Liver (tissue), 9 donors: ENCODE data around the gene TTC24. TPM values are rescaled to one million over a fixed set of nuclear protein-coding genes. Genes with fewer than 3 reads are reported as not detected.

Experiments
- DNase-seq: peaks from one replicate; pipeline ENCODE4 v3.0.0-alpha.2; 2017; ENCODE audit warnings: low spot score
- H3K27ac ChIP-seq, 2 donors: one replicate each; pipeline ENCODE4 v1.7.0; 2013; ENCODE audit warnings: inconsistent platforms in 2 of 2, low read length in 2 of 2, control low read depth in 1 of 2, low read depth in 1 of 2, mild to moderate bottlenecking in 1 of 2
- H3K27me3 ChIP-seq, 4 donors: one replicate each; pipeline versions ENCODE4 v1.6.1 to v1.7.0; 2013; ENCODE audit warnings: low read length in 3 of 4, inconsistent platforms in 1 of 4, mild to moderate bottlenecking in 1 of 4, moderate library complexity in 1 of 4; ENCODE audit not compliant: control insufficient read depth in 4 of 4, insufficient read depth in 4 of 4
- H3K36me3 ChIP-seq, 4 donors: one replicate each; pipeline versions ENCODE4 v1.6.1 to v1.7.0; 2013; ENCODE audit warnings: low read length in 3 of 4, mild to moderate bottlenecking in 3 of 4, low read depth in 1 of 4, moderate library complexity in 1 of 4; ENCODE audit not compliant: control insufficient read depth in 4 of 4, insufficient read depth in 3 of 4
- H3K4me1 ChIP-seq, 4 donors: one replicate each; pipeline versions ENCODE4 v1.6.1 to v1.7.0; 2013; ENCODE audit warnings: low read length in 3 of 4, mild to moderate bottlenecking in 3 of 4, moderate library complexity in 1 of 4; ENCODE audit not compliant: control insufficient read depth in 4 of 4, insufficient read depth in 4 of 4
- H3K4me3 ChIP-seq, 3 donors: one replicate each; pipeline versions ENCODE4 v1.6.1 to v1.7.0; 2013; ENCODE audit warnings: low read length in 3 of 3, control low read depth in 1 of 3, low read depth in 1 of 3, mild to moderate bottlenecking in 1 of 3
- H3K9ac ChIP-seq, 2 donors: one replicate each; pipeline ENCODE4 v1.7.0; 2013; ENCODE audit warnings: low read length in 2 of 2, mild to moderate bottlenecking in 2 of 2, moderate library complexity in 2 of 2, control low read depth in 1 of 2, low read depth in 1 of 2
- H3K9me3 ChIP-seq, 4 donors: one replicate each; pipeline versions ENCODE4 v1.6.1 to v1.7.0; 2013; ENCODE audit warnings: low read length in 3 of 4; ENCODE audit not compliant: control insufficient read depth in 4 of 4
- FOXA1 ChIP-seq: IDR thresholded peaks from 2 replicates; pipeline ENCODE4 v1.6.1; 2016; ENCODE audit warnings: antibody characterized with exemption
- FOXA2 ChIP-seq: IDR thresholded peaks from 2 replicates; pipeline ENCODE4 v1.6.1; 2016; ENCODE audit warnings: antibody characterized with exemption
- GABPA ChIP-seq, 2 donors: IDR thresholded peaks in 1 of 2; conservative IDR thresholded peaks in 1 of 2; 2 replicates each; pipeline ENCODE4 v1.6.1; 2016; ENCODE audit warnings: antibody characterized with exemption in 2 of 2, mild to moderate bottlenecking in 1 of 2, moderate library complexity in 1 of 2
- HNF4A ChIP-seq, 2 donors: conservative IDR thresholded peaks; 2 replicates each; pipeline ENCODE4 v1.6.1; 2016; ENCODE audit warnings: antibody characterized with exemption in 2 of 2, mild to moderate bottlenecking in 2 of 2
- JUND ChIP-seq, 2 donors: IDR thresholded peaks; 2 replicates each; pipeline ENCODE4 v1.6.1; 2016; ENCODE audit warnings: antibody characterized with exemption in 2 of 2
- NR2F2 ChIP-seq: IDR thresholded peaks from 2 replicates; pipeline ENCODE4 v1.6.1; 2016; ENCODE audit warnings: antibody characterized with exemption
- RAD21 ChIP-seq, 2 donors: IDR thresholded peaks; 2 replicates each; pipeline ENCODE4 v1.6.1; 2016; ENCODE audit warnings: antibody characterized with exemption in 2 of 2, mild to moderate bottlenecking in 2 of 2
- TAF1 ChIP-seq: conservative IDR thresholded peaks from 2 replicates; pipeline ENCODE4 v1.6.1; 2016; ENCODE audit warnings: antibody characterized with exemption, mild to moderate bottlenecking
- WGBS: extraction: QIAGEN DNeasy Blood & Tissue Kit; methylation state at CpG from one replicate; pipeline ENCODE4 v1.1.7; 2013; 5-methylcytosine and 5-hydroxymethylcytosine counted together
- polyA plus RNA-seq, 2 donors: library from polyadenylated mRNA; stranded (reverse) in 1 of 2; unstranded in 1 of 2; fragments of 200-250 nt in 1 of 2; fragments of >200 nt in 1 of 2; fragmentation: Nextera tagmentation in 1 of 2; extraction: Ambion mirVana in 1 of 2; gene quantifications; one replicate each; pipeline versions ENCODE4 v1.2.1 to v1.2.3, GENCODE V29; 2013 to 2015
- total RNA-seq, 2 donors: library from RNA; depleted of rRNA; stranded (reverse); fragments of >200 nt; gene quantifications; one replicate each; pipeline ENCODE4 v1.2.3, GENCODE V29; 2014
- TF ChIP-seq, protein P1 (sequence below): IDR thresholded peaks from 2 replicates; pipeline ENCODE4 v1.6.1; 2016; ENCODE audit warnings: antibody characterized with exemption, mild to moderate bottlenecking
- TF ChIP-seq, protein P2 (sequence below): IDR thresholded peaks from 2 replicates; pipeline ENCODE4 v1.6.1; 2016; ENCODE audit warnings: antibody characterized with exemption
- donor health status: healthy.
- donor health status: healthy.
- donor health status: healthy.
- donor health status: healthy.
- donor health status: healthy.

The TTC24 gene
- total and polyA plus RNA-seq, 4 donors: 0.08 to 0.14 (median 0.10) TPM; not detected in 1

- 59% methylated on average over 3 of the region's 3 CpGs for WGBS
- H3K9me3 ChIP-seq: no peaks in the 10 kb centered on the region
- H3K27ac ChIP-seq: no peak overlapping the region
- H3K4me3 ChIP-seq: no peak overlapping the region
- H3K36me3 ChIP-seq: no peaks in the 10 kb centered on the region
- H3K4me1 ChIP-seq: no peaks in the 10 kb centered on the region
- TF ChIP-seq NR2F2 (no peak), TAF1 (no peak), FOXA2 (no peak), FOXA1 (no peak), RAD21 (IDR thresholded peaks at IDR 0.05) (no peak), HNF4A (conservative IDR thresholded peaks at IDR 0.05) (no peak), GABPA (IDR thresholded peaks at IDR 0.05 in 1 of 2, conservative IDR thresholded peaks at IDR 0.05 in 1 of 2) (no peak), JUND (IDR thresholded peaks at IDR 0.05) (no peak)
- TF ChIP-seq, protein P1, sequence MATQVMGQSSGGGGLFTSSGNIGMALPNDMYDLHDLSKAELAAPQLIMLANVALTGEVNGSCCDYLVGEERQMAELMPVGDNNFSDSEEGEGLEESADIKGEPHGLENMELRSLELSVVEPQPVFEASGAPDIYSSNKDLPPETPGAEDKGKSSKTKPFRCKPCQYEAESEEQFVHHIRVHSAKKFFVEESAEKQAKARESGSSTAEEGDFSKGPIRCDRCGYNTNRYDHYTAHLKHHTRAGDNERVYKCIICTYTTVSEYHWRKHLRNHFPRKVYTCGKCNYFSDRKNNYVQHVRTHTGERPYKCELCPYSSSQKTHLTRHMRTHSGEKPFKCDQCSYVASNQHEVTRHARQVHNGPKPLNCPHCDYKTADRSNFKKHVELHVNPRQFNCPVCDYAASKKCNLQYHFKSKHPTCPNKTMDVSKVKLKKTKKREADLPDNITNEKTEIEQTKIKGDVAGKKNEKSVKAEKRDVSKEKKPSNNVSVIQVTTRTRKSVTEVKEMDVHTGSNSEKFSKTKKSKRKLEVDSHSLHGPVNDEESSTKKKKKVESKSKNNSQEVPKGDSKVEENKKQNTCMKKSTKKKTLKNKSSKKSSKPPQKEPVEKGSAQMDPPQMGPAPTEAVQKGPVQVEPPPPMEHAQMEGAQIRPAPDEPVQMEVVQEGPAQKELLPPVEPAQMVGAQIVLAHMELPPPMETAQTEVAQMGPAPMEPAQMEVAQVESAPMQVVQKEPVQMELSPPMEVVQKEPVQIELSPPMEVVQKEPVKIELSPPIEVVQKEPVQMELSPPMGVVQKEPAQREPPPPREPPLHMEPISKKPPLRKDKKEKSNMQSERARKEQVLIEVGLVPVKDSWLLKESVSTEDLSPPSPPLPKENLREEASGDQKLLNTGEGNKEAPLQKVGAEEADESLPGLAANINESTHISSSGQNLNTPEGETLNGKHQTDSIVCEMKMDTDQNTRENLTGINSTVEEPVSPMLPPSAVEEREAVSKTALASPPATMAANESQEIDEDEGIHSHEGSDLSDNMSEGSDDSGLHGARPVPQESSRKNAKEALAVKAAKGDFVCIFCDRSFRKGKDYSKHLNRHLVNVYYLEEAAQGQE: no peak
- TF ChIP-seq, protein P2, sequence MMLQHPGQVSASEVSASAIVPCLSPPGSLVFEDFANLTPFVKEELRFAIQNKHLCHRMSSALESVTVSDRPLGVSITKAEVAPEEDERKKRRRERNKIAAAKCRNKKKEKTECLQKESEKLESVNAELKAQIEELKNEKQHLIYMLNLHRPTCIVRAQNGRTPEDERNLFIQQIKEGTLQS: no peak
- H3K9ac ChIP-seq: no peak overlapping the region
- H3K27me3 ChIP-seq: peaks cover 0 to 6% (median 3%) of the 10 kb centered on the region in 4 donors
- no peak for DNase-seq
These were observed 52.8 kb downstream of the TTC24 start for GRCh38 chr1:156632355-156632754.

Other genes starting within 250 kb of the TTC24 start
- 100 to 1,000 TPM; 135 to 144 TPM for gene CCT3, start 241.4 kb upstream of the TTC24 start, total RNA-seq
- gene CCT3, start 241.4 kb upstream of the TTC24 start, polyA plus RNA-seq: 100 to 1,000 TPM in 1 of 2 donors, 10 to 100 TPM in 1; 74.5 to 102 TPM
- gene TSACC, start 241.2 kb upstream of the TTC24 start, total RNA-seq: under 1 TPM in 1 of 2 donors, not detected in 1; 0.28 TPM
- gene TSACC, start 241.2 kb upstream of the TTC24 start, polyA plus RNA-seq: 1 to 10 TPM in 1 of 2 donors, under 1 TPM in 1; 0.60 to 2.7 TPM
- 1 to 10 TPM; 1.0 to 3.5 TPM for gene RHBG, start 210.5 kb upstream of the TTC24 start, total RNA-seq
- gene RHBG, start 210.5 kb upstream of the TTC24 start, polyA plus RNA-seq: 1 to 10 TPM in 1 of 2 donors, under 1 TPM in 1; 0.25 to 6.4 TPM
- gene MEF2D, start 78.9 kb upstream of the TTC24 start, total RNA-seq: 1 to 10 TPM; 5.2 to 5.7 TPM
- gene MEF2D, start 78.9 kb upstream of the TTC24 start, polyA plus RNA-seq: 1 to 10 TPM; 3.4 to 7.6 TPM
- 1 to 10 TPM in 1 of 2 donors, under 1 TPM in 1; under 0.01 to 8.5 TPM for gene IQGAP3, start 7.2 kb upstream of the TTC24 start, total RNA-seq
- gene IQGAP3, start 7.2 kb upstream of the TTC24 start, polyA plus RNA-seq: under 1 TPM; 0.11 to 0.75 TPM
- gene NAXE, start 12.1 kb downstream of the TTC24 start, total RNA-seq: 10 to 100 TPM; 20.6 to 35.0 TPM
- 10 to 100 TPM; 58.9 to 73.8 TPM for gene NAXE, start 12.1 kb downstream of the TTC24 start, polyA plus RNA-seq
- 10 to 100 TPM in 1 of 2 donors, 1 to 10 TPM in 1; 7.6 to 18.7 TPM for gene GPATCH4, start 21.8 kb downstream of the TTC24 start, total RNA-seq
- 10 to 100 TPM; 13.8 to 23.6 TPM for gene GPATCH4, start 21.8 kb downstream of the TTC24 start, polyA plus RNA-seq
- under 1 TPM in 1 of 2 donors, not detected in 1; 0.08 TPM for gene HAPLN2, start 39.7 kb downstream of the TTC24 start, total RNA-seq
- gene HAPLN2, start 39.7 kb downstream of the TTC24 start, polyA plus RNA-seq: under 1 TPM in 1 of 2 donors, not detected in 1; 0.03 TPM
- gene BCAN, start 62.4 kb downstream of the TTC24 start, total RNA-seq: not detected
- gene BCAN, start 62.4 kb downstream of the TTC24 start, polyA plus RNA-seq: under 1 TPM in 1 of 2 donors, not detected in 1; 0.02 TPM
- 1 to 10 TPM; 1.4 to 2.5 TPM for gene NES, start 97.7 kb downstream of the TTC24 start, total RNA-seq
- gene NES, start 97.7 kb downstream of the TTC24 start, polyA plus RNA-seq: 1 to 10 TPM in 1 of 2 donors, under 1 TPM in 1; 0.15 to 3.1 TPM
- gene CRABP2, start 125.9 kb downstream of the TTC24 start, total RNA-seq: under 1 TPM in 1 of 2 donors, not detected in 1; 0.14 TPM
- under 1 TPM in 1 of 2 donors, not detected in 1; 0.22 TPM for gene CRABP2, start 125.9 kb downstream of the TTC24 start, polyA plus RNA-seq
- 10 to 100 TPM in 1 of 2 donors, 1 to 10 TPM in 1; 6.9 to 13.5 TPM for gene METTL25B, start 148.7 kb downstream of the TTC24 start, total RNA-seq
- gene METTL25B, start 148.7 kb downstream of the TTC24 start, polyA plus RNA-seq: 10 to 100 TPM; 10.2 to 12.7 TPM
- 1 to 10 TPM; 5.6 to 7.5 TPM for gene ISG20L2, start 149.0 kb downstream of the TTC24 start, total RNA-seq
- gene ISG20L2, start 149.0 kb downstream of the TTC24 start, polyA plus RNA-seq: 1 to 10 TPM; 6.0 to 9.9 TPM
- gene MRPL24, start 161.4 kb downstream of the TTC24 start, total RNA-seq: 10 to 100 TPM; 26.2 to 47.4 TPM
- gene MRPL24, start 161.4 kb downstream of the TTC24 start, polyA plus RNA-seq: 100 to 1,000 TPM in 1 of 2 donors, 10 to 100 TPM in 1; 74.8 to 123 TPM
- gene HDGF, start 172.0 kb downstream of the TTC24 start, total RNA-seq: 100 to 1,000 TPM; 120 to 148 TPM
- 100 to 1,000 TPM in 1 of 2 donors, 10 to 100 TPM in 1; 41.7 to 119 TPM for gene HDGF, start 172.0 kb downstream of the TTC24 start, polyA plus RNA-seq
- 10 to 100 TPM in 1 of 2 donors, 1 to 10 TPM in 1; 8.8 to 10.7 TPM for gene PRCC, start 187.8 kb downstream of the TTC24 start, total RNA-seq
- gene PRCC, start 187.8 kb downstream of the TTC24 start, polyA plus RNA-seq: 10 to 100 TPM; 17.9 to 19.3 TPM
- gene SH2D2A, start 237.1 kb downstream of the TTC24 start, total RNA-seq: under 1 TPM; 0.14 to 0.17 TPM
- gene SH2D2A, start 237.1 kb downstream of the TTC24 start, polyA plus RNA-seq: under 1 TPM; 0.32 to 0.38 TPM